Measurements from ENCODE around the gene NTMT1. TPM values are rescaled to one million over a fixed set of nuclear protein-coding genes. Genes with fewer than 3 reads are reported as not detected.

The NTMT1 gene
- polyA plus RNA-seq, 6 donors from 2014 or later, result 30.3 to 57.7 (median 35.4) TPM

- no peaks in the 10 kb centered on the region for H3K9me3 Mint-ChIP-seq
- H3K4me1 Mint-ChIP-seq, result peaks cover 16 to 22% (median 18%) of the 10 kb centered on the region in 3 donors
- DNase-seq, result no peak
- H3K27ac Mint-ChIP-seq, result no peak overlapping the region
- H3K27me3 Mint-ChIP-seq, result peaks cover under 1 to 13% (median 3%) of the 10 kb centered on the region in 3 donors
- H3K36me3 Mint-ChIP-seq, result no peaks in the 10 kb centered on the region
- ATAC-seq (ENCODE audit: low read depth in 2 of 2), result no peak
- peak overlapping the region in 3 of 8 donors; percentile 15 to 61 (median 35) for H3K4me3 Mint-ChIP-seq
These were observed 13.0 kb upstream of the NTMT1 start for GRCh38 chr9:129612815-129613519.

GRCh38 chr9:129613520-129614175 is 12.3 kb upstream of the NTMT1 start:
- Mint-ChIP-seq H3K36me3 (no peaks in the 10 kb centered on the region), H3K4me1 (peaks cover 14 to 20% (median 19%) of the 10 kb centered on the region in 3 donors), H3K4me3 (peak overlapping the region in 1 of 8 donors; percentile 40), H3K27me3 (peaks cover 8 to 20% (median 8%) of the 10 kb centered on the region in 3 donors), H3K9me3 (peaks cover 0 to 4% (median 0%) of the 10 kb centered on the region in 7 donors), H3K27ac (no peak overlapping the region)
- DNase-seq, result no peak
- no peak for ATAC-seq (ENCODE audit: low read depth in 2 of 2)

DNA sequence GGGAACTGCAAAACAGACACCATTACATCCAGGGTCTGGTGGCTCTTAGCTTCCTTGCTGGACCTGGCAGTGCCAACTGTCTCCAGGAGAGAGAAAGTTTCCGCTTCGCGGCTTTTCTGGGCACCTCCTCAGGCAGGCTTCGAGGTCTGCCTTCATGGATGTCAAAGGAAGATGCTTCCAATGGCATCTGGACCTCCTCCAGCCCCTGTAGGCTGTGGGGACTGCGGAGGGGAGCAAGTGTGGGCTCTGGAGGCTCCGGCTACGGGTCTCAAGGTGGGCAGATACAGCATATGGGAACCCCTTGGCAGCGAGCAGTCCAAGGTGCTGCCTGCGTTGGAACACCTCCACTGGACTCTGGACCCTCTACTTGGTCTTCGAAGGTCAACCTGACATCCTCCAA is 11.0 kb upstream of the NTMT1 start:
- Mint-ChIP-seq H3K4me1 (peaks cover 7 to 10% (median 9%) of the 10 kb centered on the region in 3 donors), H3K9me3 (peaks cover 0 to 4% (median 0%) of the 10 kb centered on the region in 7 donors), H3K27ac (no peak overlapping the region), H3K36me3 (no peaks in the 10 kb centered on the region), H3K4me3 (no peak overlapping the region), H3K27me3 (peaks cover 15 to 32% (median 18%) of the 10 kb centered on the region in 3 donors)
- ATAC-seq (ENCODE audit: low read depth in 2 of 2) (no peak), DNase-seq (no peak)

GRCh38 chr9:129615407-129616285 is 10.3 kb upstream of the NTMT1 start:
- DNase-seq, result no peak

DNA sequence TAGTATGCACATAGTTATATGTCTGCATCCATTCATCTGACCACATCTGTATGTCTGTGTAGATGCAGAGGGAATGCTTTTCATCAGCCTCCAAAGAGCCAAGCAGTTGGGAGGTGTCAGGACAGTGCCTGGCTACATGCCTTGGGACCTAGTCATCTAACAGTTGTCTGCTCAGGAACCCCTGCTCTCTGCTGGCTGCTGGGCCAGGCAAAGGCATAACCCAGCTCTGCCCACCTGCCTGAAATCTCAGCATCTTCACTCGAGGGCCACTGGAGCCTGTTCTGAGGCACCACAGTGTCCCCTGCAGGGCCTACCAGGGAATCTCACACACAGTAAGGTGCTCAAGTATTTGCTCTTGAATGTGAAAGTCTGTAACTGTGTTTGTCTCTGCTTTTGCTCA is 8.8 kb upstream of the NTMT1 start:
- Mint-ChIP-seq H3K36me3 (no peaks in the 10 kb centered on the region), H3K4me3 (peak overlapping the region in 2 of 8 donors; percentile 26 to 50), H3K9me3 (peaks cover 0 to 4% (median 0%) of the 10 kb centered on the region in 7 donors), H3K27ac (no peak overlapping the region), H3K4me1 (peaks cover 0 to 5% (median 3%) of the 10 kb centered on the region in 3 donors), H3K27me3 (peaks cover 26 to 48% (median 29%) of the 10 kb centered on the region in 3 donors)
- ATAC-seq (ENCODE audit: low read depth in 2 of 2), result peak; percentile 30 to 51
- no peak for DNase-seq

More at GRCh38 chr9:129615407-129616285, 10.3 kb upstream of the NTMT1 start:
- H3K27me3 Mint-ChIP-seq, result peaks cover 16 to 33% (median 19%) of the 10 kb centered on the region in 3 donors
- H3K9me3 Mint-ChIP-seq, result peaks cover 0 to 4% (median 0%) of the 10 kb centered on the region in 7 donors
- H3K27ac Mint-ChIP-seq, result peak overlapping the region in 1 of 6 donors; percentile 82
- H3K4me3 Mint-ChIP-seq, result no peak overlapping the region
- peaks cover 7 to 8% (median 7%) of the 10 kb centered on the region in 3 donors for H3K4me1 Mint-ChIP-seq
- H3K36me3 Mint-ChIP-seq, result no peaks in the 10 kb centered on the region
- no peak for ATAC-seq (ENCODE audit: low read depth in 2 of 2)

GRCh38 chr9:129619787-129620668 is 5.9 kb upstream of the NTMT1 start:
- H3K4me3 Mint-ChIP-seq, result peak overlapping the region in 6 of 8 donors; percentile 12 to 83 (median 56)
- peaks cover 11 to 17% (median 14%) of the 10 kb centered on the region in 3 donors for H3K4me1 Mint-ChIP-seq
- peaks cover 0 to 4% (median 0%) of the 10 kb centered on the region in 7 donors for H3K9me3 Mint-ChIP-seq
- no peak overlapping the region for H3K27ac Mint-ChIP-seq
- DNase-seq (peak; percentile 26), ATAC-seq (ENCODE audit: low read depth in 2 of 2) (peak in 1 of 2 donors; percentile 11)
- peaks cover 26 to 53% (median 39%) of the 10 kb centered on the region in 3 donors for H3K27me3 Mint-ChIP-seq
- no peaks in the 10 kb centered on the region for H3K36me3 Mint-ChIP-seq

DNA sequence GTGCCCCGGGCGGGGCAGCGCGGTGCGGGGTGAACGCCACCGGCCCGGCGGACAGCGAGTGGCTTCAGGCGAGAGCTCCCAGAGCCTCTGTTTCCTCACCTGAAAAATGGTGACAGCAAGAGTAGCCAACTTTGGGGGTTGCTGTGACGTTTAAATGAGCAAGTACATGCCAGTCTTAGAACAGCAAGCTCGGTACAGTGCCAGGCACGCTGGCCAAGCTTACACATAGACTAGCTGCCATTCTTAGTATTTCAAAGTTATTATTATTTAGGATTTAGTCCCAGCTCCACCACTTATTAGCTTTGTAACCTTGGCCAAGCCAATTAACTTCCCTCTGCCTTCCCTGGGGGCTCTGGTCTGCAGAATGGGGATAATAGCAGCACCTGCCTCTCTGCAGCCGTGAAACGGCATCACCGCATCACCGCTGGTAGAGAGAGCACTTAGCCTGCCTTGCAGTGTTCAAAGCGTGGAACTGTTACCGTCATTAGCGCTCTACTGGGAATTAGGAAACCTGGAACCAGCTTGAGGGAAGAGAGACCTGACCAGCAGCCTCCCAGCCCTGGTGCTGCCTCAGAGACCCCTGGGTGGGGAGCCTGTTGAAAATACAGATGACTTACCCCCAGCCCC is 5.2 kb upstream of the NTMT1 start, which contains the start of gene C9orf50:
TSS of gene C9orf50 (minus strand) at position 433 of the 627 bp plus-strand sequence. CDS start 527 bp downstream, outside the sequence.
- H3K27me3 Mint-ChIP-seq, result peaks cover 26 to 53% (median 39%) of the 10 kb centered on the region in 3 donors
- H3K4me3 Mint-ChIP-seq, result peak within 1 kb of the TSS in 6 of 8 donors; percentile 29 to 83 (median 46)
- H3K36me3 Mint-ChIP-seq, result no peaks in the 10 kb centered on the region
- H3K4me1 Mint-ChIP-seq, result peaks cover 15 to 24% (median 17%) of the 10 kb centered on the region in 3 donors
- H3K9me3 Mint-ChIP-seq, result peaks cover 0 to 4% (median 0%) of the 10 kb centered on the region in 7 donors
- H3K27ac Mint-ChIP-seq, result peak within 1 kb of the TSS in 1 of 6 donors; percentile 64
- ATAC-seq (ENCODE audit: low read depth in 2 of 2), result no peak
- DNase-seq, result no peak

- Mint-ChIP-seq H3K36me3 (no peaks in the 10 kb centered on the region), H3K4me3 (peak overlapping the region in 3 of 8 donors; percentile 16 to 61 (median 44)), H3K4me1 (peaks cover 29 to 45% (median 38%) of the 10 kb centered on the region in 3 donors), H3K9me3 (peaks cover 0 to 2% (median 0%) of the 10 kb centered on the region in 7 donors), H3K27ac (peak overlapping the region in 3 of 6 donors; percentile 23 to 97 (median 75)), H3K27me3 (peaks cover 20 to 50% (median 34%) of the 10 kb centered on the region in 3 donors)
- DNase-seq (no peak), ATAC-seq (ENCODE audit: low read depth in 2 of 2) (no peak)
These were observed 2.6 kb upstream of the NTMT1 start for GRCh38 chr9:129623331-129623730.

- DNase-seq, result peak; percentile 61
- H3K36me3 Mint-ChIP-seq, result no peaks in the 10 kb centered on the region
- peaks cover 27 to 54% (median 44%) of the 10 kb centered on the region in 3 donors for H3K4me1 Mint-ChIP-seq
- ATAC-seq (ENCODE audit: low read depth in 2 of 2), result peak in 1 of 2 donors; percentile 5
- H3K27me3 Mint-ChIP-seq, result peaks cover 13 to 40% (median 25%) of the 10 kb centered on the region in 3 donors
- peak overlapping the region; percentile 66 to 94 (median 83) for H3K4me3 Mint-ChIP-seq
- peak overlapping the region; percentile 94 to 99 (median 98) for H3K27ac Mint-ChIP-seq
- peaks cover 0 to 2% (median 0%) of the 10 kb centered on the region in 7 donors for H3K9me3 Mint-ChIP-seq
These were observed 1.7 kb upstream of the NTMT1 start for GRCh38 chr9:129624168-129624759.

- peak; percentile 74 for DNase-seq
- Mint-ChIP-seq H3K4me1 (peaks cover 27 to 59% (median 49%) of the 10 kb centered on the region in 3 donors), H3K4me3 (peak overlapping the region; percentile 88 to 94 (median 91)), H3K36me3 (no peaks in the 10 kb centered on the region), H3K9me3 (peaks cover 0 to 2% (median 0%) of the 10 kb centered on the region in 7 donors), H3K27ac (peak overlapping the region; percentile 94 to 99 (median 98)), H3K27me3 (peaks cover 12 to 34% (median 20%) of the 10 kb centered on the region in 3 donors)
- peak; percentile 53 to 61 for ATAC-seq (ENCODE audit: low read depth in 2 of 2)
These were observed 1.0 kb upstream of the NTMT1 start for GRCh38 chr9:129624947-129625346.

DNA sequence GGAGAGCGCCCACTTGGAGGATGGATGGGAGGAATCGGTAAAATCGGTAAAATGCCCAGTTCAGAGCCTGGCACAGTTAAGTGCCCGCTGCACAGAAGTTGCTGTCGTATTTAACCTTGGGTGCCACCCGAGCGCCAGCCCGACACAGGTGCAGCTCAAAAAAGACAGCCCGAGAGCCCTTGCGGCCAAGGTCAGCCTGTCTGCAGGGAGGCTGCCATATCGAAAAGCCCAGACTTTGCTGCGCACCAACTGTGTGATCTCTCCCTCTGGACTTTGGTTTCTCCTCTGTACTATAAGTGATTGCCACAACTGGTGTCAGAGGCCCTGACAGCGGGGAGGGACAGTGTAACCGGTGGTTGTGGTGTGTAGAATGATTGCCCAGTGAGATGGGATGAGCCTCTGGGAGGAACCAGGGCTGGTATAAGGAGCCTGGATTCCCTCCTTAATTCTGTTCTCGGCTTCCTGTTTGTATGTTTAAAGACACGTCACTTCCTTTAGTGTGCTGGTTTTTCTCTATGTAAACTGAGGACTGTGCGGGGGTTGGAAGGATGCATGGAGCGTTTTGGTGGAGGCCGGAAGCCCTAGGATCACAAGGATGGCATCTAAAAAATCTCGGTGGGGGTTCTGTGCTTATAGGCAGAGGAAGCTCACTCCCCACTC is 792 bp downstream of the NTMT1 start:
- Mint-ChIP-seq H3K36me3 (no peaks in the 10 kb centered on the region), H3K9me3 (peaks cover 0 to 2% (median 0%) of the 10 kb centered on the region in 7 donors), H3K27me3 (peaks cover 0 to 23% (median 10%) of the 10 kb centered on the region in 3 donors), H3K27ac (peak overlapping the region; percentile 93 to 99 (median 98)), H3K4me3 (peak overlapping the region; percentile 88 to 94 (median 91)), H3K4me1 (peaks cover 43 to 69% (median 58%) of the 10 kb centered on the region in 3 donors)
- peak; percentile 48 for DNase-seq
- ATAC-seq (ENCODE audit: low read depth in 2 of 2), result peak; percentile 38 to 42
